ENCODE measurements around the gene TYW5. TPM values are rescaled to one million over a fixed set of nuclear protein-coding genes. Genes with fewer than 3 reads are reported as not detected.

TYW5 gene
- total RNA-seq, 1 experiment from 2014 or later: 13.5 TPM

DNA sequence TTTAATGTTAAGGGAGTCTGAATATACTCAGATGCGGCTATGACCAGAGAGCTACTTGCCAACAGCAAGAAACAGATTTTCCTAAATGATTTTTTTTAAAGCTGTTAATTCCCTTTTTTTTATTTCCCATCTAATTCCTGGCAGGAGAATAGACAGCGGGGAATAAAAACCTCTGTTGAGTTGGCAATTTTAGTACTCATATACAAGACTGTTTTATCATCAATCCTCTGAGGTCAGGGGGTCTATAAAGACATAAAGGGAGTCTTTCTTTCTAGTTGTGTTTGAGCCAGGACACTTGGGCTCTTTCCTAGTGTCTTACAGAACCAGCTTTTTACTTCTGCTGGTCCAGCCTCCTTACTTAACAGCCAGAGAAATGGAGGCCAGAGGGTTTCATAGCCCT lies 29.5 kb upstream of the TYW5 start:
- no peak for TF ChIP-seq ERG (CRISPR knock-in tag; IDR thresholded peaks at IDR 0.05)
- no peak for TF ChIP-seq FOXJ3 (CRISPR knock-in tag; IDR thresholded peaks at IDR 0.05; ENCODE audit: borderline replicate concordance)
- no peak for TF ChIP-seq NFE2L1 (CRISPR knock-in tag; IDR thresholded peaks at IDR 0.05)
- TF ChIP-seq CREB1 (CRISPR knock-in tag; IDR thresholded peaks at IDR 0.05): no peak
- TF ChIP-seq, protein P1, sequence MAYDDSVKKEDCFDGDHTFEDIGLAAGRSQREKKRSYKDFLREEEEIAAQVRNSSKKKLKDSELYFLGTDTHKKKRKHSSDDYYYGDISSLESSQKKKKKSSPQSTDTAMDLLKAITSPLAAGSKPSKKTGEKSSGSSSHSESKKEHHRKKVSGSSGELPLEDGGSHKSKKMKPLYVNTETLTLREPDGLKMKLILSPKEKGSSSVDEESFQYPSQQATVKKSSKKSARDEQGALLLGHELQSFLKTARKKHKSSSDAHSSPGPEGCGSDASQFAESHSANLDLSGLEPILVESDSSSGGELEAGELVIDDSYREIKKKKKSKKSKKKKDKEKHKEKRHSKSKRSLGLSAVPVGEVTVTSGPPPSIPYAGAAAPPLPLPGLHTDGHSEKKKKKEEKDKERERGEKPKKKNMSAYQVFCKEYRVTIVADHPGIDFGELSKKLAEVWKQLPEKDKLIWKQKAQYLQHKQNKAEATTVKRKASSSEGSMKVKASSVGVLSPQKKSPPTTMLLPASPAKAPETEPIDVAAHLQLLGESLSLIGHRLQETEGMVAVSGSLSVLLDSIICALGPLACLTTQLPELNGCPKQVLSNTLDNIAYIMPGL (CRISPR knock-in tag; IDR thresholded peaks at IDR 0.05): no peak
- no peak for TF ChIP-seq ZNF671 (CRISPR knock-in tag; IDR thresholded peaks at IDR 0.05)
- TF ChIP-seq CREM (CRISPR knock-in tag; IDR thresholded peaks at IDR 0.05): no peak
- DNase-seq (ENCODE audit: low spot score) (no peak), ATAC-seq (no peak)
- ChIA-PET POLR2A (no interaction called here), CTCF (interaction anchor here (0.6 to 2.6 kb wide), 10 partner anchors 12 to 751 kb away, joined by 3 to 21 read pairs (median 4); no protein-coding TSS in a partner anchor)
- Mint-ChIP-seq H3K9me3 (no peaks in the 10 kb centered on the region), H3K27ac (peak overlapping the region; percentile 94; the same call in 1 of the 2 replicates), H3K4me3 (no peak overlapping the region), H3K27me3 (ENCODE audit: low read depth) (no peaks in the 10 kb centered on the region), H3K4me1 (peaks cover 43% of the 10 kb centered on the region), H3K36me3 (0 out of 2 replicates have a peak, but pooled peaks cover 4% of the 10 kb centered on the region)

- ChIA-PET CTCF (interaction anchor here (0.6 to 2.6 kb wide), 8 partner anchors 12 to 525 kb away, joined by 3 to 21 read pairs (median 6); partner anchors contain the start of gene KCTD18), POLR2A (no interaction called here)
- TF ChIP-seq ZNF423 (CRISPR knock-in tag; IDR thresholded peaks at IDR 0.05) (no peak), NFATC4 (CRISPR knock-in tag; IDR thresholded peaks at IDR 0.05) (no peak), NR1H2 (CRISPR knock-in tag; IDR thresholded peaks at IDR 0.05) (no peak), ATF3 (CRISPR knock-in tag; conservative IDR thresholded peaks at IDR 0.05) (no peak), ZNF416 (CRISPR knock-in tag; IDR thresholded peaks at IDR 0.05) (no peak), ELF4 (CRISPR knock-in tag; IDR thresholded peaks at IDR 0.05; ENCODE audit: low read depth) (no peak)
- H3K4me3 Mint-ChIP-seq: no peak overlapping the region
- DNase-seq (ENCODE audit: low spot score) (no peak), ATAC-seq (no peak)
- no peaks in the 10 kb centered on the region for H3K9me3 Mint-ChIP-seq
- H3K36me3 Mint-ChIP-seq: 0 out of 2 replicates have a peak, but pooled peaks cover 4% of the 10 kb centered on the region
- H3K27me3 Mint-ChIP-seq (ENCODE audit: low read depth): no peaks in the 10 kb centered on the region
- H3K4me1 Mint-ChIP-seq: peaks cover 46% of the 10 kb centered on the region
- H3K27ac Mint-ChIP-seq: peak overlapping the region; percentile 94
Observed at GRCh38 chr2:199984159-199984558, 28.9 kb upstream of the TYW5 start.

- Mint-ChIP-seq H3K9me3 (no peaks in the 10 kb centered on the region), H3K27ac (peak overlapping the region; percentile 94), H3K27me3 (ENCODE audit: low read depth) (no peaks in the 10 kb centered on the region), H3K4me3 (no peak overlapping the region), H3K4me1 (peaks cover 50% of the 10 kb centered on the region), H3K36me3 (0 out of 2 replicates have a peak, but pooled peaks cover 4% of the 10 kb centered on the region)
- POLR2A ChIA-PET: no interaction called here
- peak; percentile 59 for ATAC-seq
- no peak for DNase-seq (ENCODE audit: low spot score)
- CTCF ChIA-PET: interaction anchor here (0.8 to 2.5 kb wide), 4 partner anchors 216 to 526 kb away, joined by 3 to 12 read pairs (median 6); partner anchors contain the start of gene KCTD18
- TF ChIP-seq ZBTB43 (CRISPR knock-in tag; IDR thresholded peaks at IDR 0.05) (no peak), ETV6 (CRISPR knock-in tag; IDR thresholded peaks at IDR 0.05) (0 out of 2 replicates have a peak, but pooled peaks have one; percentile 15)
Observed at GRCh38 chr2:199983534-199983933, 28.2 kb upstream of the TYW5 start.

All from WTC11 (cell line).